Thyroid gland (tissue), 4 donors: ENCODE measurements around the gene LUZP2. TPM values are rescaled to one million over a fixed set of nuclear protein-coding genes. Genes with fewer than 3 reads are reported as not detected.
A peak's percentile ranks its signal among the peaks of the same experiment; 100 is the strongest.

Source experiments
- DNase-seq, 2 donors: peaks; one replicate each; pipeline ENCODE4 v3.0.0-alpha.2; 2019
- H3K27ac ChIP-seq, 3 donors: fragments of 200-600 bp; sonication (generic); 1 replicate in 2 of 3; 2 replicates in 1 of 3; pipeline ENCODE4 v1.5.1; 2016 to 2019; ENCODE audit warnings: mild to moderate bottlenecking in 1 of 3, moderate library complexity in 1 of 3
- H3K27me3 ChIP-seq: fragments of 200-600 bp; sonication (generic); one replicate; pipeline ENCODE4 v1.5.1; 2019
- H3K36me3 ChIP-seq, 2 donors: fragments of 200-600 bp; sonication (generic); one replicate each; pipeline ENCODE4 v1.5.1; 2016 to 2019
- H3K4me1 ChIP-seq, 2 donors: fragments of 200-600 bp; sonication (generic); one replicate each; pipeline ENCODE4 v1.5.1; 2017 to 2019
- H3K4me3 ChIP-seq, 3 donors: fragments of 200-600 bp; sonication (generic); replicated peaks in 1 of 3; 1 replicate in 2 of 3; 2 replicates in 1 of 3; pipeline ENCODE4 v1.5.1; 2016; ENCODE audit warnings: mild to moderate bottlenecking in 1 of 3
- H3K9me3 ChIP-seq: fragments of 200-600 bp; sonication (generic); one replicate; pipeline ENCODE4 v1.5.1; 2017
- POLR2A ChIP-seq, 2 donors: fragments of 450-650 bp; IDR thresholded peaks; one replicate each; pipeline ENCODE4 v1.6.1; 2017; ENCODE audit warnings: antibody characterized with exemption in 2 of 2, mild to moderate bottlenecking in 2 of 2, moderate library complexity in 1 of 2
- WGBS, 2 donors: methylation state at CpG; one replicate each; pipeline ENCODE4 v1.1.5; 2017; 5-methylcytosine and 5-hydroxymethylcytosine counted together
- intact Hi-C: fragments of 100-400 bp; cut with DNase I; formaldehyde crosslinking; loops from one replicate; pipeline ENCODE4 v1.15.1; 2023
- total RNA-seq, 4 donors: library from RNA; depleted of rRNA; stranded (reverse); fragments of >200 nt; gene quantifications; one replicate each; pipeline ENCODE4 v1.2.3, GENCODE V29; 2016
- TF ChIP-seq, protein P1 (sequence below), 6 experiments: fragments of 200-600 bp in 3 of 6; fragments of 450-650 bp in 3 of 6; sonication (generic) in 3 of 6; IDR thresholded peaks; one replicate each; pipeline ENCODE4 v1.5.1; 2016 to 2019; ENCODE audit warnings: antibody characterized with exemption in 6 of 6, mild to moderate bottlenecking in 2 of 6, inconsistent platforms in 1 of 6, moderate library complexity in 1 of 6

The LUZP2 gene
- total RNA-seq, 4 donors from 2014 or later: not detected

- intact Hi-C loops: no loop called here
- no peaks in the 10 kb centered on the region for H3K27me3 ChIP-seq
- H3K4me3 ChIP-seq: no peak overlapping the region
- no peak for DNase-seq
- H3K4me1 ChIP-seq: no peaks in the 10 kb centered on the region
- TF ChIP-seq POLR2A (IDR thresholded peaks at IDR 0.05): no peak
- TF ChIP-seq, protein P1, sequence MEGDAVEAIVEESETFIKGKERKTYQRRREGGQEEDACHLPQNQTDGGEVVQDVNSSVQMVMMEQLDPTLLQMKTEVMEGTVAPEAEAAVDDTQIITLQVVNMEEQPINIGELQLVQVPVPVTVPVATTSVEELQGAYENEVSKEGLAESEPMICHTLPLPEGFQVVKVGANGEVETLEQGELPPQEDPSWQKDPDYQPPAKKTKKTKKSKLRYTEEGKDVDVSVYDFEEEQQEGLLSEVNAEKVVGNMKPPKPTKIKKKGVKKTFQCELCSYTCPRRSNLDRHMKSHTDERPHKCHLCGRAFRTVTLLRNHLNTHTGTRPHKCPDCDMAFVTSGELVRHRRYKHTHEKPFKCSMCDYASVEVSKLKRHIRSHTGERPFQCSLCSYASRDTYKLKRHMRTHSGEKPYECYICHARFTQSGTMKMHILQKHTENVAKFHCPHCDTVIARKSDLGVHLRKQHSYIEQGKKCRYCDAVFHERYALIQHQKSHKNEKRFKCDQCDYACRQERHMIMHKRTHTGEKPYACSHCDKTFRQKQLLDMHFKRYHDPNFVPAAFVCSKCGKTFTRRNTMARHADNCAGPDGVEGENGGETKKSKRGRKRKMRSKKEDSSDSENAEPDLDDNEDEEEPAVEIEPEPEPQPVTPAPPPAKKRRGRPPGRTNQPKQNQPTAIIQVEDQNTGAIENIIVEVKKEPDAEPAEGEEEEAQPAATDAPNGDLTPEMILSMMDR (IDR thresholded peaks at IDR 0.05): no peak
- no peaks in the 10 kb centered on the region for H3K9me3 ChIP-seq
- 88 to 89% methylated on average over 1 of the region's 1 CpG for WGBS, 2 donors
- no peak overlapping the region for H3K27ac ChIP-seq
- no peaks in the 10 kb centered on the region for H3K36me3 ChIP-seq
Measured at GRCh38 chr11:24572376-24572775, 75.5 kb downstream of the LUZP2 start.

GRCh38 chr11:24574461-24574860 is 77.6 kb downstream of the LUZP2 start:
- DNase-seq: no peak
- WGBS, 2 donors: 75 to 86% methylated on average over 1 of the region's 1 CpG
- Histone ChIP-seq H3K9me3 (no peaks in the 10 kb centered on the region), H3K36me3 (no peaks in the 10 kb centered on the region), H3K4me3 (no peak overlapping the region), H3K4me1 (no peaks in the 10 kb centered on the region), H3K27ac (no peak overlapping the region), H3K27me3 (no peaks in the 10 kb centered on the region)
- TF ChIP-seq, protein P1 (IDR thresholded peaks at IDR 0.05): no peak
- no peak for TF ChIP-seq POLR2A (IDR thresholded peaks at IDR 0.05)
- intact Hi-C loops: no loop called here

- TF ChIP-seq, protein P1 (IDR thresholded peaks at IDR 0.05): no peak
- no peak for TF ChIP-seq POLR2A (IDR thresholded peaks at IDR 0.05)
- Histone ChIP-seq H3K27ac (no peak overlapping the region), H3K9me3 (no peaks in the 10 kb centered on the region), H3K36me3 (no peaks in the 10 kb centered on the region), H3K27me3 (no peaks in the 10 kb centered on the region), H3K4me3 (no peak overlapping the region), H3K4me1 (no peaks in the 10 kb centered on the region)
- 68 to 73% methylated on average over 2 of the region's 2 CpGs for WGBS, 2 donors
- no peak for DNase-seq
- intact Hi-C loops: no loop called here
Measured at GRCh38 chr11:24575392-24575791, 78.5 kb downstream of the LUZP2 start.

GRCh38 chr11:24585192-24585591 is 88.3 kb downstream of the LUZP2 start:
- Histone ChIP-seq H3K9me3 (no peaks in the 10 kb centered on the region), H3K4me1 (peaks cover 0 to 9% of the 10 kb centered on the region in 2 donors), H3K27ac (no peak overlapping the region), H3K36me3 (no peaks in the 10 kb centered on the region), H3K4me3 (no peak overlapping the region), H3K27me3 (no peaks in the 10 kb centered on the region)
- peak in 1 of 2 donors; percentile 2 for DNase-seq
- WGBS, 2 donors: 64 to 68% methylated on average over 1 of the region's 1 CpG
- no peak for TF ChIP-seq POLR2A (IDR thresholded peaks at IDR 0.05)
- TF ChIP-seq, protein P1 (IDR thresholded peaks at IDR 0.05): no peak
- intact Hi-C loops: no loop called here

DNA sequence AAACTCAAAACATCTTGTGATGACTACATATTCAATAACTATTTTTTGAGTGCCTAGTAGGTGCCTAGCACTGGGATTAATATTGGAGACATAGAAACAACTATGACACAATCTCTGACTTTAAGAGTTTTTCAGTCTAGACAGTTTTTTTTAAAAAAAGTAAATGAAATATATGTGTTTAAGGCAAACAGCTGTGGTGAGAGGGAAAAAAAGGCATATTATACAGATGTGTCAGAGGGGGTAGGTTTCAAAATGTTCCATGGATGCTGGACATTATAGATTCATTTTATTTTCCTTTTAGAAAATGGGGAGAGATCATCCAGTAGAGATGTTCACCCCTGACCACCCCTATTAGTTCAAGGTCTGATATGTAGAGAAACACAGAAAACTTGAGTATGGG is 90.8 kb downstream of the LUZP2 start:
- intact Hi-C loops: no loop called here

More for the DNA sequence above, 90.8 kb downstream of the LUZP2 start:
- TF ChIP-seq POLR2A (IDR thresholded peaks at IDR 0.05): no peak
- TF ChIP-seq, protein P1 (IDR thresholded peaks at IDR 0.05): no peak
- Histone ChIP-seq H3K27me3 (no peaks in the 10 kb centered on the region), H3K9me3 (no peaks in the 10 kb centered on the region), H3K4me3 (no peak overlapping the region), H3K4me1 (peaks cover 0 to 9% of the 10 kb centered on the region in 2 donors), H3K27ac (no peak overlapping the region), H3K36me3 (no peaks in the 10 kb centered on the region)
- DNase-seq: no peak
